ENCODE measurements around the gene GNB1L. TPM values are rescaled to one million over a fixed set of nuclear protein-coding genes. Genes with fewer than 3 reads are reported as not detected.

Gene GNB1L
- total RNA-seq, 2 experiments from 2014 or later = 3.0 to 6.5 TPM

DNA sequence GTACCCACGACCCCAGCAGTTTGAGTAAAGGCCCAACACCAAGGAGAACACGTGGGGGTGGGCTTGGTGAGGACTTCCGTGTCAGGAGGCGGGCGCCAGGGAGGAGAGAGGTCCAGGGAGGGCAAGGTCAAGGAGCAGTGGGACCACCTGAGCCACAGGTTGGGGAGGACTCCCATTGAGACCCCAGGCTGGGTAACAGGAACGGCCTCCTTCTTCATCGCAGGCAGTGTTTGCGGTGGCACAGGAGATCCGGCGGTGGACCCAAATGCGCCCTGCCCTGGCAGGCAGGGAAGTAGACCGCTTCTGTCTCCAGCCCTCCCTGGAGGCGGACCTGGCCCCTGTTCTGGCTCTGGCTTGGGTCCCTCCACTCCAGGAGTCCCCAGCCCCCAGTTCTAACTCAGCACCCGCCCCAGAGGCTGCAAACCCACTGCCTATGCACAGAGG, 100.0 kb downstream of the GNB1L start:
- Histone ChIP-seq H3K36me3 (ENCODE audit: insufficient read depth, low read length) (no peaks in the 10 kb centered on the region), H3K27ac (ENCODE audit: low read depth in 1 of 2, low read length in 2 of 2) (no peak overlapping the region), H3K9me3 (ENCODE audit: control insufficient read depth in 1 of 2, insufficient read depth in 1 of 2, low read length in 2 of 2) (peaks cover 0 to 24% of the 10 kb centered on the region in 2 experiments), H3K4me3 (ENCODE audit: low read length) (no peak overlapping the region), H3K4me1 (ENCODE audit: insufficient read depth, low read length) (peaks cover 30% of the 10 kb centered on the region), H3K27me3 (ENCODE audit: control insufficient read depth in 1 of 2, insufficient read depth in 2 of 2, low read length in 2 of 2) (peaks cover 42 to 63% of the 10 kb centered on the region in 2 experiments)
- DNase-seq (no peak), ATAC-seq (ENCODE audit: poor library complexity) (no peak)
- TF ChIP-seq, protein P1, sequence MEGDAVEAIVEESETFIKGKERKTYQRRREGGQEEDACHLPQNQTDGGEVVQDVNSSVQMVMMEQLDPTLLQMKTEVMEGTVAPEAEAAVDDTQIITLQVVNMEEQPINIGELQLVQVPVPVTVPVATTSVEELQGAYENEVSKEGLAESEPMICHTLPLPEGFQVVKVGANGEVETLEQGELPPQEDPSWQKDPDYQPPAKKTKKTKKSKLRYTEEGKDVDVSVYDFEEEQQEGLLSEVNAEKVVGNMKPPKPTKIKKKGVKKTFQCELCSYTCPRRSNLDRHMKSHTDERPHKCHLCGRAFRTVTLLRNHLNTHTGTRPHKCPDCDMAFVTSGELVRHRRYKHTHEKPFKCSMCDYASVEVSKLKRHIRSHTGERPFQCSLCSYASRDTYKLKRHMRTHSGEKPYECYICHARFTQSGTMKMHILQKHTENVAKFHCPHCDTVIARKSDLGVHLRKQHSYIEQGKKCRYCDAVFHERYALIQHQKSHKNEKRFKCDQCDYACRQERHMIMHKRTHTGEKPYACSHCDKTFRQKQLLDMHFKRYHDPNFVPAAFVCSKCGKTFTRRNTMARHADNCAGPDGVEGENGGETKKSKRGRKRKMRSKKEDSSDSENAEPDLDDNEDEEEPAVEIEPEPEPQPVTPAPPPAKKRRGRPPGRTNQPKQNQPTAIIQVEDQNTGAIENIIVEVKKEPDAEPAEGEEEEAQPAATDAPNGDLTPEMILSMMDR (IDR thresholded peaks at IDR 0.05) = no peak
- H3K9me3 Mint-ChIP-seq = no peaks in the 10 kb centered on the region
- H3K4me1 Mint-ChIP-seq (ENCODE audit: low read depth) = peaks cover 24% of the 10 kb centered on the region
- POLR2A ChIA-PET = interaction anchor here (2.3 kb wide), 1 partner anchor 137 kb away, joined by 17 read pairs; no protein-coding TSS in a partner anchor
- H3K4me3 Mint-ChIP-seq = no peak overlapping the region
- no peak overlapping the region for H3K27ac Mint-ChIP-seq
- no peaks in the 10 kb centered on the region for H3K36me3 Mint-ChIP-seq (ENCODE audit: low read depth)
- peaks cover 58% of the 10 kb centered on the region for H3K27me3 Mint-ChIP-seq
- intact Hi-C loops (cut with DNase I, micrococcal nuclease) = loop anchor here (5.0 kb wide), 1 partner anchor 138 kb away; no protein-coding TSS in a partner anchor
- CTCF ChIA-PET = no interaction called here

DNA sequence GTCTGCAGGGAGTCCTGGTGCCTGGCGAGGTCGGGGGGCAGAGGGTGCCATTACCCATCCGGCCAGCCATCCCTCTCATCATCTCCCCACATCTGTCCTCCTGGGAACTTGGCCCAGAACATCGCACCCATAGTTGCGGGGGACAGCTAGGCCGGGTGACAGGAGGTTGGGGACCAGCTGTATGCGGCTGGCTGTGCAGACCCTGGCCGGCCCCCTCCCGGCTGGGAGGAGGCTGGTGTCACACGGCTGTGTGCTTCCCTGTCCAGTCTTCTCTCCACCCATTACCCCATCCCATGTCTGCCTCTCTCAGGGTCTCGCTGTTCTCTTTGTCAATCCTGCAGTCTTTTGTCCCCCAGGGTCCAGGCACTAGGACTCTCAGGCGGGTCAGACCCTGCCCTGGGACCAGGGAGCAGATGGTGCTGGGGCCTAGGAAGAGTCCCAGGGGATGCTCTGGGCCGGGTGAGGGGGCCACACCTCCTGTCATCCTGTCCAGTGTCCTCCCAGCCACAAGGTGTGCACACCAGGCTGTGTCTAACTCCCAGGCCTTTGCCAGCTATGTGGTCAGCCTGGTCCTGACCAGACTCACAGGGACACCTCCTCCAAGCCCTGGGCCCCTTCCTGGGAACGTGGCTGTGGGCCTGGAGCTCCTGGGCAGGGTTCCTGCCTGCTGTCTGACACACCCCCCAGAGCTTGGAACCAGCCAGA, 100.5 kb downstream of the GNB1L start:
- H3K9me3 Mint-ChIP-seq = no peaks in the 10 kb centered on the region
- POLR2A ChIA-PET = no interaction called here
- H3K27me3 Mint-ChIP-seq = peaks cover 54% of the 10 kb centered on the region
- Histone ChIP-seq H3K9me3 (ENCODE audit: control insufficient read depth in 1 of 2, insufficient read depth in 1 of 2, low read length in 2 of 2) (peaks cover 0 to 23% of the 10 kb centered on the region in 2 experiments), H3K27ac (ENCODE audit: low read depth in 1 of 2, low read length in 2 of 2) (no peak overlapping the region), H3K36me3 (ENCODE audit: insufficient read depth, low read length) (no peaks in the 10 kb centered on the region), H3K4me1 (ENCODE audit: insufficient read depth, low read length) (peaks cover 26% of the 10 kb centered on the region), H3K27me3 (ENCODE audit: control insufficient read depth in 1 of 2, insufficient read depth in 2 of 2, low read length in 2 of 2) (peaks cover 38 to 57% of the 10 kb centered on the region in 2 experiments), H3K4me3 (ENCODE audit: low read length) (no peak overlapping the region)
- DNase-seq = no peak
- H3K36me3 Mint-ChIP-seq (ENCODE audit: low read depth) = no peaks in the 10 kb centered on the region
- no peak for ATAC-seq (ENCODE audit: poor library complexity)
- intact Hi-C loops (cut with DNase I, micrococcal nuclease) = no loop called here
- H3K4me3 Mint-ChIP-seq = no peak overlapping the region
- H3K27ac Mint-ChIP-seq = no peak overlapping the region
- peaks cover 20% of the 10 kb centered on the region for H3K4me1 Mint-ChIP-seq (ENCODE audit: low read depth)
- CTCF ChIA-PET = interaction anchor here (0.7 kb wide), 1 partner anchor 156 kb away, joined by 3 read pairs; no protein-coding TSS in a partner anchor
- TF ChIP-seq, protein P1 (IDR thresholded peaks at IDR 0.05) = no peak

DNA sequence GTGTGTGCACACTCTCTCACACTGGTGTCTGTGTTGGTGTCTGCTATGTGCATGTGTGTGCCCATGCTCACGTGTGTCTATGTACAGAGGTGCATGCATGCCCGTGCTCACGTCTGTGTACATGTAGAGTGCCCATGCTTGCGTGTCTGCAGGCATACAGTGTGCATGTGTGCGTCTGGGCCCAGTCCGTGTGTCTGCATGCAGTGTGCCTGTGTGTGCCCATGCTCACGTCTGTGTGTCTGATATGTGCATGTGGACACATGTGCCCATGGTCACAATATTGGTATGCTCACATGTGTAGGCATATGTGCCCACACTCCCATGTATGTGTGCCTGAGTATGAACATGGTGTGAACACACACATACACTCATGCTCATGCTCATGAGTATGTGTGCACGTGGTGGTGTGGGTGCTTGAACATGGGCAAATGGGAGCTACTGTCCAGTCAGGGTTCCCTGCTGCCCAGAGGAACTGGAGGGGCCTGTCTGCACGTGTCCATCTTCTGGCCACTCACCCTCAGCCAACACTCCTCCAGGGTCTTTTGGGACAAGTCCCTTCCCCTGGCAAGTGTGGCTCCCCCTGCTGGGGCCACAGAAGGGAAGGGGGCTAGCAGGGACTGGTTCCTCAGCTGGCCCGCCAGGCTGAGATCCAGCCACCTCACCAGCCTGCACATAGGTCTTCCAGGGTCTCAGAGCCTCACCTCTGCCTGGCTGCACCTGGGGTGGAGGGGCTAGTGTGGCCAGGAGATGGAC, 101.4 kb downstream of the GNB1L start:
- Histone ChIP-seq H3K4me3 (ENCODE audit: low read length) (no peak overlapping the region), H3K36me3 (ENCODE audit: insufficient read depth, low read length) (no peaks in the 10 kb centered on the region), H3K27ac (ENCODE audit: low read depth in 1 of 2, low read length in 2 of 2) (no peak overlapping the region), H3K9me3 (ENCODE audit: control insufficient read depth in 1 of 2, insufficient read depth in 1 of 2, low read length in 2 of 2) (peaks cover 0 to 18% of the 10 kb centered on the region in 2 experiments), H3K4me1 (ENCODE audit: insufficient read depth, low read length) (peaks cover 26% of the 10 kb centered on the region), H3K27me3 (ENCODE audit: control insufficient read depth in 1 of 2, insufficient read depth in 2 of 2, low read length in 2 of 2) (peaks cover 31 to 48% of the 10 kb centered on the region in 2 experiments)
- DNase-seq (no peak), ATAC-seq (ENCODE audit: poor library complexity) (no peak)
- no peaks in the 10 kb centered on the region for H3K9me3 Mint-ChIP-seq
- H3K4me1 Mint-ChIP-seq (ENCODE audit: low read depth) = peaks cover 20% of the 10 kb centered on the region
- intact Hi-C loops (cut with DNase I, micrococcal nuclease) = no loop called here
- H3K27me3 Mint-ChIP-seq = peaks cover 49% of the 10 kb centered on the region
- ChIA-PET POLR2A (no interaction called here), CTCF (interaction anchor here (0.7 to 1.5 kb wide), 2 partner anchors 157 kb away, joined by 3 read pairs; no protein-coding TSS in a partner anchor)
- TF ChIP-seq, protein P1 (IDR thresholded peaks at IDR 0.05) = no peak
- H3K27ac Mint-ChIP-seq = no peak overlapping the region
- H3K4me3 Mint-ChIP-seq = no peak overlapping the region
- H3K36me3 Mint-ChIP-seq (ENCODE audit: low read depth) = no peaks in the 10 kb centered on the region
